ENCODE measurements around the gene NUAK1. TPM values are rescaled to one million over a fixed set of nuclear protein-coding genes. Genes with fewer than 3 reads are reported as not detected.

The NUAK1 gene
- total RNA-seq, 4 donors from 2014 or later: 0.75 to 14.7 (median 3.5) TPM

GRCh38 chr12:106073179-106073578, 65.6 kb downstream of the NUAK1 start:
- H3K4me3 ChIP-seq: no peak overlapping the region
- no peak for DNase-seq
- H3K27ac ChIP-seq: no peak overlapping the region
- H3K36me3 ChIP-seq: no peaks in the 10 kb centered on the region
- in situ Hi-C loops (cut with MboI; ENCODE audit: low pct_ligation_motif_present in 1 of 4, low pct_unique_long_range_greater_than_20kb in 1 of 4, low sequenced_read_pairs in 3 of 4): no loop called here
- 68 to 87% methylated on average over 2 to 3 of the region's 3 CpGs for WGBS, 2 donors (ENCODE audit: low coverage in 1 of 2)
- no peaks in the 10 kb centered on the region for H3K9me3 ChIP-seq
- H3K4me1 ChIP-seq: peaks cover 0 to 8% (median 2%) of the 10 kb centered on the region in 4 donors
- TF ChIP-seq POLR2AphosphoS5 (IDR thresholded peaks at IDR 0.05): no peak
- no peak for TF ChIP-seq POLR2A (IDR thresholded peaks at IDR 0.05)
- TF ChIP-seq, protein P1, sequence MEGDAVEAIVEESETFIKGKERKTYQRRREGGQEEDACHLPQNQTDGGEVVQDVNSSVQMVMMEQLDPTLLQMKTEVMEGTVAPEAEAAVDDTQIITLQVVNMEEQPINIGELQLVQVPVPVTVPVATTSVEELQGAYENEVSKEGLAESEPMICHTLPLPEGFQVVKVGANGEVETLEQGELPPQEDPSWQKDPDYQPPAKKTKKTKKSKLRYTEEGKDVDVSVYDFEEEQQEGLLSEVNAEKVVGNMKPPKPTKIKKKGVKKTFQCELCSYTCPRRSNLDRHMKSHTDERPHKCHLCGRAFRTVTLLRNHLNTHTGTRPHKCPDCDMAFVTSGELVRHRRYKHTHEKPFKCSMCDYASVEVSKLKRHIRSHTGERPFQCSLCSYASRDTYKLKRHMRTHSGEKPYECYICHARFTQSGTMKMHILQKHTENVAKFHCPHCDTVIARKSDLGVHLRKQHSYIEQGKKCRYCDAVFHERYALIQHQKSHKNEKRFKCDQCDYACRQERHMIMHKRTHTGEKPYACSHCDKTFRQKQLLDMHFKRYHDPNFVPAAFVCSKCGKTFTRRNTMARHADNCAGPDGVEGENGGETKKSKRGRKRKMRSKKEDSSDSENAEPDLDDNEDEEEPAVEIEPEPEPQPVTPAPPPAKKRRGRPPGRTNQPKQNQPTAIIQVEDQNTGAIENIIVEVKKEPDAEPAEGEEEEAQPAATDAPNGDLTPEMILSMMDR (IDR thresholded peaks at IDR 0.05): no peak
- TF ChIP-seq EP300 (IDR thresholded peaks at IDR 0.05; ENCODE audit: low read depth): no peak
- intact Hi-C loops (cut with DNase I; ENCODE audit: low total_unique reads): no loop called here
- no peaks in the 10 kb centered on the region for H3K27me3 ChIP-seq

GRCh38 chr12:106072751-106073150, 66.0 kb downstream of the NUAK1 start:
- H3K27me3 ChIP-seq: no peaks in the 10 kb centered on the region
- no peak for DNase-seq
- WGBS, 2 donors (ENCODE audit: low coverage in 1 of 2): 54% methylated on average over 2 of the region's 2 CpGs; no CpG with 5 or more reads in 1 of the 2 donors

DNA sequence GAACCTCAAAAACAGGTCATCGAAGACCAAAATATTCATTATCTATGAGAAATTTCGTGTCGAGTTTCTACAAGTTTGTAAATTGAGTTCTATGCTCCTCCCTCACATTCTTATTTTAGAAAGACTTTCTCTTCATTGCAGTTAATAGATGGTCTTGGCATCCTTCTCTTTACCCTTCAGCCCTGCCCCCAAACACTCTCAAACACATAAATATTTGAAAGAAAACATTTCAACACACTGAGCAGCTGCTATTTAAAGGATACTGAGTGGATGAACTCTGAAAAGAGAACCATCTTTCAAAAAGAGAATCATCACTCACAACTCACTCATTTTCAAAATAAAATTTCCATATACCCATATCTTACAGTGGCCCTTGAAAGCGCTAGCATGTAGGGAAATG, 67.1 kb downstream of the NUAK1 start:
- peak overlapping the region in 1 of 4 donors; percentile 55 for H3K27ac ChIP-seq
- no peaks in the 10 kb centered on the region for H3K27me3 ChIP-seq
- no peaks in the 10 kb centered on the region for H3K36me3 ChIP-seq
- no peak for DNase-seq
- intact Hi-C loops (cut with DNase I; ENCODE audit: low total_unique reads) (no loop called here), in situ Hi-C loops (cut with MboI; ENCODE audit: low pct_ligation_motif_present in 1 of 4, low pct_unique_long_range_greater_than_20kb in 1 of 4, low sequenced_read_pairs in 3 of 4) (no loop called here)
- TF ChIP-seq EP300 (IDR thresholded peaks at IDR 0.05; ENCODE audit: low read depth) (no peak), POLR2AphosphoS5 (IDR thresholded peaks at IDR 0.05) (peak in 2 of 3 donors; percentile 44)
- H3K9me3 ChIP-seq: no peaks in the 10 kb centered on the region
- 67 to 73% methylated on average over 4 of the region's 4 CpGs for WGBS, 2 donors (ENCODE audit: low coverage in 1 of 2)
- H3K4me1 ChIP-seq: peaks cover 0 to 8% (median 2%) of the 10 kb centered on the region in 4 donors
- H3K4me3 ChIP-seq: no peak overlapping the region

More at GRCh38 chr12:106072751-106073150, 66.0 kb downstream of the NUAK1 start:
- Histone ChIP-seq H3K4me3 (no peak overlapping the region), H3K9me3 (no peaks in the 10 kb centered on the region), H3K27ac (no peak overlapping the region), H3K36me3 (no peaks in the 10 kb centered on the region), H3K4me1 (peaks cover 0 to 8% (median 2%) of the 10 kb centered on the region in 4 donors)
- intact Hi-C loops (cut with DNase I; ENCODE audit: low total_unique reads): no loop called here
- in situ Hi-C loops (cut with MboI; ENCODE audit: low pct_ligation_motif_present in 1 of 4, low pct_unique_long_range_greater_than_20kb in 1 of 4, low sequenced_read_pairs in 3 of 4): no loop called here
- no peak for TF ChIP-seq EP300 (IDR thresholded peaks at IDR 0.05; ENCODE audit: low read depth)
- no peak for TF ChIP-seq POLR2AphosphoS5 (IDR thresholded peaks at IDR 0.05)
- TF ChIP-seq, protein P1 (IDR thresholded peaks at IDR 0.05): no peak
- TF ChIP-seq POLR2A (IDR thresholded peaks at IDR 0.05): no peak

- 80 to 96% methylated on average over 1 to 6 of the region's 6 CpGs for WGBS, 2 donors (ENCODE audit: low coverage in 1 of 2)
- intact Hi-C loops (cut with DNase I; ENCODE audit: low total_unique reads) (no loop called here), in situ Hi-C loops (cut with MboI; ENCODE audit: low pct_ligation_motif_present in 1 of 4, low pct_unique_long_range_greater_than_20kb in 1 of 4, low sequenced_read_pairs in 3 of 4) (no loop called here)
- Histone ChIP-seq H3K4me3 (no peak overlapping the region), H3K36me3 (no peaks in the 10 kb centered on the region), H3K4me1 (peaks cover 0 to 8% (median 2%) of the 10 kb centered on the region in 4 donors), H3K27ac (peak overlapping the region in 1 of 4 donors; percentile 55), H3K9me3 (no peaks in the 10 kb centered on the region), H3K27me3 (no peaks in the 10 kb centered on the region)
- no peak for DNase-seq
- TF ChIP-seq, protein P1 (IDR thresholded peaks at IDR 0.05): no peak
- no peak for TF ChIP-seq POLR2AphosphoS5 (IDR thresholded peaks at IDR 0.05)
- TF ChIP-seq EP300 (IDR thresholded peaks at IDR 0.05; ENCODE audit: low read depth): no peak
- no peak for TF ChIP-seq POLR2A (IDR thresholded peaks at IDR 0.05)
Observed at GRCh38 chr12:106070611-106071010, 68.1 kb downstream of the NUAK1 start.

GRCh38 chr12:106070147-106070546, 68.6 kb downstream of the NUAK1 start:
- no peak for DNase-seq
- TF ChIP-seq POLR2AphosphoS5 (IDR thresholded peaks at IDR 0.05) (no peak), POLR2A (IDR thresholded peaks at IDR 0.05) (no peak), EP300 (IDR thresholded peaks at IDR 0.05; ENCODE audit: low read depth) (no peak)
- TF ChIP-seq, protein P1 (IDR thresholded peaks at IDR 0.05): no peak
- intact Hi-C loops (cut with DNase I; ENCODE audit: low total_unique reads): no loop called here
- H3K4me3 ChIP-seq: no peak overlapping the region
- WGBS, 2 donors (ENCODE audit: low coverage in 1 of 2): 40 to 57% methylated on average over 1 of the region's 1 CpG
- peaks cover 0 to 5% (median 2%) of the 10 kb centered on the region in 4 donors for H3K4me1 ChIP-seq
- in situ Hi-C loops (cut with MboI; ENCODE audit: low pct_ligation_motif_present in 1 of 4, low pct_unique_long_range_greater_than_20kb in 1 of 4, low sequenced_read_pairs in 3 of 4): no loop called here
- H3K9me3 ChIP-seq: no peaks in the 10 kb centered on the region
- H3K27me3 ChIP-seq: no peaks in the 10 kb centered on the region
- H3K27ac ChIP-seq: no peak overlapping the region
- no peaks in the 10 kb centered on the region for H3K36me3 ChIP-seq
